ENCODE data around the gene KCNMB3.
"Not testable (repeated sequence)": the region's sequence is repeated elsewhere in the genome, so short reads cannot be mapped to it uniquely, and the experiment has no call there.

The KCNMB3 gene

DNA sequence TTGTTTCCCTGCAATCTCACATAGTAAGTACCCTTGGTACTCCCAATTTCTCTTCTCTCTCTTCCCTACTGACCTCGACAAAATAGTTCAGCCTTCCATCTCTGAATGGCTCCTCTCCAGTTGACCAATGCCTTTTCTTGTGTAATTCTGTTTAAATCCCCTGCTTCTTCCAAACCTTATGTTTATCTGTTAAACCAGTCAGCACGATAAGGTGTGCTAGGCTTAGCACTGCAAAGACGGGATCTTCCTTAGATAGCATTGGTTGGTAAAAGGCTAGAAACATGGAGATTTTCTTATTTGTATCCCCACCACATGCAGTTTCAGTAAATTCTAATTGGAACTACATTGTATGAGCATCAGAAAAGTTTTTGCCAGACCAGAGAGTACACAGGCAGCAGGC is 25.8 kb upstream of the KCNMB3 start:
- no peak overlapping the region for H4K8ac ChIP-seq (ENCODE audit: low read depth, low read length)
- H3K27me3 ChIP-seq (ENCODE audit: control insufficient read depth in 3 of 3, insufficient read depth in 3 of 3, low read depth in 1 of 3, low read length in 3 of 3): peaks cover 0 to 3% (median 0%) of the 10 kb centered on the region in 3 experiments
- H3K23ac ChIP-seq (ENCODE audit: low read depth, low read length, poor library complexity): no peak overlapping the region
- no peak overlapping the region for H3K4ac ChIP-seq (ENCODE audit: low read length)
- no peak overlapping the region for H3K9ac ChIP-seq (ENCODE audit: low read depth, low read length, poor library complexity)
- no peak for DNase-seq (ENCODE audit: low spot score)
- no peak overlapping the region for H3K14ac ChIP-seq (ENCODE audit: low read length)
- no peak overlapping the region for H2BK120ac ChIP-seq (ENCODE audit: low read depth, low read length)
- H3K79me1 ChIP-seq (ENCODE audit: low read depth, low read length): no peaks in the 10 kb centered on the region
- no peaks in the 10 kb centered on the region for H3K9me3 ChIP-seq (replicated peaks in 1 of 2; ENCODE audit: control insufficient read depth in 2 of 2, insufficient read depth in 1 of 2, low read depth in 1 of 2, low read length in 2 of 2)
- no peak overlapping the region for H2AK5ac ChIP-seq (ENCODE audit: low read depth, low read length)
- no CpG with 5 or more reads among the region's 3 CpGs for whole genome bisulfite sequencing, 2 donors (ENCODE audit: extremely low coverage in 2 of 2, insufficient read length in 2 of 2, insufficient replicate concordance in 1 of 2)
- no peak overlapping the region for H2BK15ac ChIP-seq (ENCODE audit: low read length)
- H2AFZ ChIP-seq (ENCODE audit: low read length): no peak overlapping the region
- H3K4me2 ChIP-seq (ENCODE audit: insufficient read depth, low read length, poor library complexity, severe bottlenecking): no peak overlapping the region
- no peaks in the 10 kb centered on the region for H3K4me1 ChIP-seq (ENCODE audit: control insufficient read depth in 2 of 2, insufficient read depth in 1 of 2, low read depth in 1 of 2, low read length in 2 of 2)
- H3K36me3 ChIP-seq (replicated peaks in 1 of 2; ENCODE audit: control insufficient read depth in 2 of 2, insufficient read depth in 2 of 2, low read length in 2 of 2): no peaks in the 10 kb centered on the region
- no peak overlapping the region for H2BK12ac ChIP-seq (ENCODE audit: low read length)
- no peak overlapping the region for H3K18ac ChIP-seq (ENCODE audit: low read length)
- H3K4me3 ChIP-seq (ENCODE audit: low read length in 2 of 2): no peak overlapping the region
- no peak overlapping the region for H2BK5ac ChIP-seq (ENCODE audit: low read length)
- H3K27ac ChIP-seq (replicated peaks; ENCODE audit: low read length): no peak overlapping the region
- H4K91ac ChIP-seq (ENCODE audit: low read depth, low read length, poor library complexity): no peak overlapping the region

DNA sequence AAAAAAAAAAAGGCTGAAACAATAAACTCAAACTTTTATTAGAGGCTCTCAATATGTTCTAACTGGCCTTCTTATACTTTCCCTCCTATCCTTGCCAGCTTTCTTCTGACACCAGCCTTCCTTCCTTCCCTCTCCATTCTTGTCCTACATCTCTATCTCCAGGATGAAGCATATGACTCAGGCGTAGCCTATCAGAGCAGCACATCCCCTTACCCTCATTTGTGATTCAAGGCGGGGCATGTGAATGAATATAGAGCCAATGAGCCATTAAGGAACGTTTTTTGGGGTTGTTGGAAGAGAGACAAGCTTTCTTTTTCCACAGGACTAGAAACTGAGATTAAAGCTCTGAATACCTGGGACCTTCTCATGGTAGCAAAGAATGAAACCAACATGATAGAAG is 25.1 kb upstream of the KCNMB3 start:
- Histone ChIP-seq H4K91ac (ENCODE audit: low read depth, low read length, poor library complexity) (no peak overlapping the region), H3K27ac (replicated peaks; ENCODE audit: low read length) (no peak overlapping the region), H2BK12ac (ENCODE audit: low read length) (no peak overlapping the region), H2AFZ (ENCODE audit: low read length) (no peak overlapping the region), H2AK5ac (ENCODE audit: low read depth, low read length) (no peak overlapping the region), H3K79me1 (ENCODE audit: low read depth, low read length) (no peaks in the 10 kb centered on the region), H2BK120ac (ENCODE audit: low read depth, low read length) (no peak overlapping the region), H3K14ac (ENCODE audit: low read length) (no peak overlapping the region), H3K9me3 (replicated peaks in 1 of 2; ENCODE audit: control insufficient read depth in 2 of 2, insufficient read depth in 1 of 2, low read depth in 1 of 2, low read length in 2 of 2) (no peaks in the 10 kb centered on the region), H2BK5ac (ENCODE audit: low read length) (no peak overlapping the region), H3K9ac (ENCODE audit: low read depth, low read length, poor library complexity) (no peak overlapping the region), H3K4ac (ENCODE audit: low read length) (no peak overlapping the region), H3K4me3 (ENCODE audit: low read length in 2 of 2) (no peak overlapping the region), H3K36me3 (replicated peaks in 1 of 2; ENCODE audit: control insufficient read depth in 2 of 2, insufficient read depth in 2 of 2, low read length in 2 of 2) (no peaks in the 10 kb centered on the region), H3K27me3 (ENCODE audit: control insufficient read depth in 3 of 3, insufficient read depth in 3 of 3, low read depth in 1 of 3, low read length in 3 of 3) (peaks cover 0 to 3% (median 0%) of the 10 kb centered on the region in 3 experiments), H3K18ac (ENCODE audit: low read length) (no peak overlapping the region), H2BK15ac (ENCODE audit: low read length) (no peak overlapping the region), H3K4me1 (ENCODE audit: control insufficient read depth in 2 of 2, insufficient read depth in 1 of 2, low read depth in 1 of 2, low read length in 2 of 2) (no peaks in the 10 kb centered on the region), H3K23ac (ENCODE audit: low read depth, low read length, poor library complexity) (no peak overlapping the region), H4K8ac (ENCODE audit: low read depth, low read length) (no peak overlapping the region), H3K4me2 (ENCODE audit: insufficient read depth, low read length, poor library complexity, severe bottlenecking) (no peak overlapping the region)
- WGBS, 2 donors (ENCODE audit: extremely low coverage in 2 of 2, insufficient read length in 2 of 2, insufficient replicate concordance in 1 of 2): no CpG with 5 or more reads among the region's 3 CpGs
- DNase-seq (ENCODE audit: low spot score): no peak

DNA sequence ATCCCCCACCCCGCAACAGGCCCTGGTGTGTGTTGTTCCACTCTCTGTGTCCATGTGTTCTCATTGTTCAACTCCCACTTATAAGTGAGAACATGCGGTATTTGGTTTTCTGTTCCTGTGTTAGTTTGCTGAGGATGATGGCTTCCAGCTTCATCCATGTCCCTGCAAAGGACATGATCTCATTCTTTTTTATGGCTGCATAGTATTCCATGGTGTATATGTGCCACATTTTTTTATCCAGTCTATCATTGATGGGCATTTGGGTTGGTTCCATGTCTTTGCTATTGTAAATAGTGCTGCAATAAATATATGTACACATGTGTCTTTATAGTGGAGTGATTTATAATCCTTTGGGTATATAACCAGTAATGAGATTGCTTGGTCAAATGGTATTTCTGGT is 23.5 kb upstream of the KCNMB3 start:
- not testable (repeated sequence) for H3K79me1 ChIP-seq (ENCODE audit: low read depth, low read length); H2AK5ac ChIP-seq (ENCODE audit: low read depth, low read length); H3K9me3 ChIP-seq (replicated peaks in 1 of 2; ENCODE audit: control insufficient read depth in 2 of 2, insufficient read depth in 1 of 2, low read depth in 1 of 2, low read length in 2 of 2); H4K91ac ChIP-seq (ENCODE audit: low read depth, low read length, poor library complexity); H3K4me2 ChIP-seq (ENCODE audit: insufficient read depth, low read length, poor library complexity, severe bottlenecking); H3K23ac ChIP-seq (ENCODE audit: low read depth, low read length, poor library complexity); H2BK120ac ChIP-seq (ENCODE audit: low read depth, low read length); H3K27me3 ChIP-seq (ENCODE audit: control insufficient read depth in 3 of 3, insufficient read depth in 3 of 3, low read depth in 1 of 3, low read length in 3 of 3); H2AFZ ChIP-seq (ENCODE audit: low read length); H3K14ac ChIP-seq (ENCODE audit: low read length); H3K36me3 ChIP-seq (replicated peaks in 1 of 2; ENCODE audit: control insufficient read depth in 2 of 2, insufficient read depth in 2 of 2, low read length in 2 of 2); H3K18ac ChIP-seq (ENCODE audit: low read length); H3K27ac ChIP-seq (replicated peaks; ENCODE audit: low read length); H3K4ac ChIP-seq (ENCODE audit: low read length); H4K8ac ChIP-seq (ENCODE audit: low read depth, low read length); H3K4me3 ChIP-seq (ENCODE audit: low read length in 2 of 2); DNase-seq (ENCODE audit: low spot score); H2BK12ac ChIP-seq (ENCODE audit: low read length); H3K9ac ChIP-seq (ENCODE audit: low read depth, low read length, poor library complexity); H2BK15ac ChIP-seq (ENCODE audit: low read length); H3K4me1 ChIP-seq (ENCODE audit: control insufficient read depth in 2 of 2, insufficient read depth in 1 of 2, low read depth in 1 of 2, low read length in 2 of 2); H2BK5ac ChIP-seq (ENCODE audit: low read length)
- no CpG with 5 or more reads among the region's 2 CpGs for WGBS, 2 donors (ENCODE audit: extremely low coverage in 2 of 2, insufficient read length in 2 of 2, insufficient replicate concordance in 1 of 2)

DNA sequence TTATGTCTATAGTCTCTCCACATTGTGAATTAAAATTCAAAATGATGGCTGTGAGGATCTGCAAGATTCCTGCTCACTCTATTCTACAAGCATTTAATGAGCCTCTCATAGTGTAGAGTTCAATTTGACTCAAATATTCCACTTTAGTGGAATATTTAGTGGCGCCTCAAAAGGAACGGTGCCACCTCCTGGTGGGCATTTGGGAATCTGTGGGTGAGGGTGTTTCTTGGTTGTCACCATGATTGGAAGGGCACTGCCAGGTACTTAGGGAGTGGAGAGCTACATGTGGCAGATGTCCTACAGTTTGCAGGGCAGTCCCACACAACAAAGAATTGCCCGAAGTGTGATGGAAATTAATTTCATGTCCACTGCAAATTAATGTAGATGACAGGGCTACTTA is 21.5 kb upstream of the KCNMB3 start:
- Histone ChIP-seq H3K4ac (ENCODE audit: low read length) (no peak overlapping the region), H2BK15ac (ENCODE audit: low read length) (no peak overlapping the region), H3K23ac (ENCODE audit: low read depth, low read length, poor library complexity) (no peak overlapping the region), H3K79me1 (ENCODE audit: low read depth, low read length) (no peaks in the 10 kb centered on the region), H2BK120ac (ENCODE audit: low read depth, low read length) (no peak overlapping the region), H2BK5ac (ENCODE audit: low read length) (no peak overlapping the region), H3K9ac (ENCODE audit: low read depth, low read length, poor library complexity) (no peak overlapping the region), H3K27ac (replicated peaks; ENCODE audit: low read length) (no peak overlapping the region), H4K8ac (ENCODE audit: low read depth, low read length) (no peak overlapping the region), H3K36me3 (replicated peaks in 1 of 2; ENCODE audit: control insufficient read depth in 2 of 2, insufficient read depth in 2 of 2, low read length in 2 of 2) (no peaks in the 10 kb centered on the region), H4K91ac (ENCODE audit: low read depth, low read length, poor library complexity) (no peak overlapping the region), H3K4me1 (ENCODE audit: control insufficient read depth in 2 of 2, insufficient read depth in 1 of 2, low read depth in 1 of 2, low read length in 2 of 2) (no peaks in the 10 kb centered on the region), H3K14ac (ENCODE audit: low read length) (no peak overlapping the region), H3K27me3 (ENCODE audit: control insufficient read depth in 3 of 3, insufficient read depth in 3 of 3, low read depth in 1 of 3, low read length in 3 of 3) (peaks cover 0 to 2% (median 0%) of the 10 kb centered on the region in 3 experiments), H3K18ac (ENCODE audit: low read length) (no peak overlapping the region), H3K9me3 (replicated peaks in 1 of 2; ENCODE audit: control insufficient read depth in 2 of 2, insufficient read depth in 1 of 2, low read depth in 1 of 2, low read length in 2 of 2) (no peaks in the 10 kb centered on the region), H2AFZ (ENCODE audit: low read length) (no peak overlapping the region), H3K4me2 (ENCODE audit: insufficient read depth, low read length, poor library complexity, severe bottlenecking) (no peak overlapping the region), H3K4me3 (ENCODE audit: low read length in 2 of 2) (no peak overlapping the region), H2BK12ac (ENCODE audit: low read length) (no peak overlapping the region), H2AK5ac (ENCODE audit: low read depth, low read length) (no peak overlapping the region)
- WGBS, 2 donors (ENCODE audit: extremely low coverage in 2 of 2, insufficient read length in 2 of 2, insufficient replicate concordance in 1 of 2): no CpG with 5 or more reads among the region's 3 CpGs
- no peak for DNase-seq (ENCODE audit: low spot score)

All from neuronal stem cell (in vitro differentiated cells).